HL-60 (cell line): ENCODE measurements around the gene OR10H2.

ENCODE experiments used
- DNase-seq, 2 experiments: peaks; one replicate each; pipeline ENCODE4 v3.0.0-alpha.2; 2010 to 2020; ENCODE audit warnings: low read depth in 1 of 2, low spot score in 1 of 2
- H3K27ac ChIP-seq: fragments of 250-450 bp; sonication (Bioruptor Pico); replicated peaks from 2 replicates; pipeline ENCODE4 v1.5.1; 2020; ENCODE audit warnings: mild to moderate bottlenecking, moderate library complexity
- H3K27me3 ChIP-seq: fragments of 250-450 bp; sonication (Bioruptor Pico); 2 replicates; pipeline ENCODE4 v1.5.1; 2021; ENCODE audit warnings: mild to moderate bottlenecking, moderate library complexity; ENCODE audit not compliant: insufficient read depth, poor library complexity, severe bottlenecking
- H3K4me3 ChIP-seq: replicated peaks from 2 replicates; pipeline ENCODE4 v1.5.1; 2011; ENCODE audit warnings: mild to moderate bottlenecking, control low read depth, low read length; ENCODE audit not compliant: insufficient read depth
- GABPA ChIP-seq: IDR thresholded peaks from 2 replicates; pipeline ENCODE4 v1.6.1; 2012; ENCODE audit warnings: low read depth
- POLR2AphosphoS5 ChIP-seq: IDR thresholded peaks from 2 replicates; pipeline ENCODE4 v1.6.1; 2012; ENCODE audit warnings: low read depth
- SPI1 ChIP-seq: IDR thresholded peaks from 2 replicates; pipeline ENCODE4 v1.6.1; 2012; ENCODE audit warnings: low read depth, mild to moderate bottlenecking, borderline replicate concordance
- TF ChIP-seq, protein P1 (sequence below): IDR thresholded peaks from one replicate; pipeline ENCODE4 v1.5.1; 2011; ENCODE audit warnings: low read length, control low read depth, inconsistent platforms; ENCODE audit not compliant: insufficient read depth
- TF ChIP-seq, protein P2 (sequence below): IDR thresholded peaks from 2 replicates; pipeline ENCODE4 v1.6.1; 2012; ENCODE audit warnings: low read depth; ENCODE audit not compliant: insufficient replicate concordance

OR10H2 gene

DNA sequence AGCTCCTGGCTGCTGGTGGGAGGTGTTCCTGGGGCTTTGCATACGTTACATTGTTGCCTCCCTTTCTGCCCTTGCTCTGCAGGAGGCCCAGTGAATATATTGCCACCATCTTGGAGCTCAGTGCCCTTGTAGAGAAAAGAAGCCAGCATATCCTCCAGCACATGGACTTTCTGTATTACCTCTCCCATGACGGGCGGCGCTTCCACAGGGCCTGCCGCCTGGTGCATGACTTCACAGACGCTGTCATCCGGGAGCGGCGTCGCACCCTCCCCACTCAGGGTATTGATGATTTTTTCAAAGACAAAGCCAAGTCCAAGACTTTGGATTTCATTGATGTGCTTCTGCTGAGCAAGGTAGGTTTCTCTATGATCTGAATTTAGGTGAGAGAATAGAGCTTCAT, 44.4 kb upstream of the OR10H2 start:
- H3K4me3 ChIP-seq: no peak overlapping the region
- H3K27ac ChIP-seq: no peak overlapping the region
- H3K27me3 ChIP-seq: no peaks in the 10 kb centered on the region
- TF ChIP-seq GABPA (no peak), SPI1 (no peak), POLR2AphosphoS5 (no peak)
- TF ChIP-seq, protein P1, sequence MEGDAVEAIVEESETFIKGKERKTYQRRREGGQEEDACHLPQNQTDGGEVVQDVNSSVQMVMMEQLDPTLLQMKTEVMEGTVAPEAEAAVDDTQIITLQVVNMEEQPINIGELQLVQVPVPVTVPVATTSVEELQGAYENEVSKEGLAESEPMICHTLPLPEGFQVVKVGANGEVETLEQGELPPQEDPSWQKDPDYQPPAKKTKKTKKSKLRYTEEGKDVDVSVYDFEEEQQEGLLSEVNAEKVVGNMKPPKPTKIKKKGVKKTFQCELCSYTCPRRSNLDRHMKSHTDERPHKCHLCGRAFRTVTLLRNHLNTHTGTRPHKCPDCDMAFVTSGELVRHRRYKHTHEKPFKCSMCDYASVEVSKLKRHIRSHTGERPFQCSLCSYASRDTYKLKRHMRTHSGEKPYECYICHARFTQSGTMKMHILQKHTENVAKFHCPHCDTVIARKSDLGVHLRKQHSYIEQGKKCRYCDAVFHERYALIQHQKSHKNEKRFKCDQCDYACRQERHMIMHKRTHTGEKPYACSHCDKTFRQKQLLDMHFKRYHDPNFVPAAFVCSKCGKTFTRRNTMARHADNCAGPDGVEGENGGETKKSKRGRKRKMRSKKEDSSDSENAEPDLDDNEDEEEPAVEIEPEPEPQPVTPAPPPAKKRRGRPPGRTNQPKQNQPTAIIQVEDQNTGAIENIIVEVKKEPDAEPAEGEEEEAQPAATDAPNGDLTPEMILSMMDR: no peak
- TF ChIP-seq, protein P2, sequence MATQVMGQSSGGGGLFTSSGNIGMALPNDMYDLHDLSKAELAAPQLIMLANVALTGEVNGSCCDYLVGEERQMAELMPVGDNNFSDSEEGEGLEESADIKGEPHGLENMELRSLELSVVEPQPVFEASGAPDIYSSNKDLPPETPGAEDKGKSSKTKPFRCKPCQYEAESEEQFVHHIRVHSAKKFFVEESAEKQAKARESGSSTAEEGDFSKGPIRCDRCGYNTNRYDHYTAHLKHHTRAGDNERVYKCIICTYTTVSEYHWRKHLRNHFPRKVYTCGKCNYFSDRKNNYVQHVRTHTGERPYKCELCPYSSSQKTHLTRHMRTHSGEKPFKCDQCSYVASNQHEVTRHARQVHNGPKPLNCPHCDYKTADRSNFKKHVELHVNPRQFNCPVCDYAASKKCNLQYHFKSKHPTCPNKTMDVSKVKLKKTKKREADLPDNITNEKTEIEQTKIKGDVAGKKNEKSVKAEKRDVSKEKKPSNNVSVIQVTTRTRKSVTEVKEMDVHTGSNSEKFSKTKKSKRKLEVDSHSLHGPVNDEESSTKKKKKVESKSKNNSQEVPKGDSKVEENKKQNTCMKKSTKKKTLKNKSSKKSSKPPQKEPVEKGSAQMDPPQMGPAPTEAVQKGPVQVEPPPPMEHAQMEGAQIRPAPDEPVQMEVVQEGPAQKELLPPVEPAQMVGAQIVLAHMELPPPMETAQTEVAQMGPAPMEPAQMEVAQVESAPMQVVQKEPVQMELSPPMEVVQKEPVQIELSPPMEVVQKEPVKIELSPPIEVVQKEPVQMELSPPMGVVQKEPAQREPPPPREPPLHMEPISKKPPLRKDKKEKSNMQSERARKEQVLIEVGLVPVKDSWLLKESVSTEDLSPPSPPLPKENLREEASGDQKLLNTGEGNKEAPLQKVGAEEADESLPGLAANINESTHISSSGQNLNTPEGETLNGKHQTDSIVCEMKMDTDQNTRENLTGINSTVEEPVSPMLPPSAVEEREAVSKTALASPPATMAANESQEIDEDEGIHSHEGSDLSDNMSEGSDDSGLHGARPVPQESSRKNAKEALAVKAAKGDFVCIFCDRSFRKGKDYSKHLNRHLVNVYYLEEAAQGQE: no peak
- DNase-seq: no peak

DNA sequence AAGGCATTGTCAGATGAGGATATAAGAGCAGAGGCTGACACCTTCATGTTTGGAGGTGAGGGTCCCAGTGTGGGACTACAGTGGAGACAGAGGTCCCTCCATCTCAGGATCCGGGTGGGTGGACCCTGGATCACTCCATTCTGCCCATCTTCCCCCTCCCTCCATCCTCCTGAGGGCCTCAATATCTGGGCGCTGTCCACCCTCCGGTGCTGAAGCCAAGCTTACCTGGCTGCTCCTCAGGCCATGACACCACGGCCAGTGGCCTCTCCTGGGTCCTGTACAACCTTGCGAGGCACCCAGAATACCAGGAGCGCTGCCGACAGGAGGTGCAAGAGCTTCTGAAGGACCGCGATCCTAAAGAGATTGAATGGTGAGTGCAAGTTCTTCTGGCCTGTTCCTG, 43.0 kb upstream of the OR10H2 start:
- no peaks in the 10 kb centered on the region for H3K27me3 ChIP-seq
- DNase-seq: no peak
- TF ChIP-seq, protein P2: peak; percentile 95
- TF ChIP-seq, protein P1: no peak

DNA sequence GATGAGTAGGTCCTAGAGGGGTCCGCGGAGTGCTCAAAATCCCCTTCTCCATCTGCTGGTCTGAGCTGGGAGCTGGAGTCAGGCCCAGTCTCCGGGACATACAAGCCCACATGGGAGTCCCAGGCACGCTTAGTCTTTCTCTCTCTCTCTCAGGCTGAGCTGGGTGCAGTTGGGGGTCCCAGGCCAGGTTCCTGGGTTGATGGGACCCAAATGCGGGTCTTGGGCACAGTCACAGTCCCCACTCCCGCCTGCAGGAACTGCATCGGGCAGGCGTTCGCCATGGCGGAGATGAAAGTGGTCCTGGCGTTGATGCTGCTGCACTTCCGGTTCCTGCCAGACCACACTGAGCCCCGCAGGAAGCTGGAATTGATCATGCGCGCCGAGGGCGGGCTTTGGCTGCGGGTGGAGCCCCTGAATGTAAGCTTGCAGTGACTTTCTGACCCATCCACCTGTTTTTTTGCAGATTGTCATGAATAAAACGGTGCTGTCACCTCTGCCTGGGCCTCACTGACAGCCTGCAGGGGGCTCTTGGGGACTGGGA, 31.1 kb upstream of the OR10H2 start:
- H3K4me3 ChIP-seq: no peak overlapping the region
- no peak overlapping the region for H3K27ac ChIP-seq
- TF ChIP-seq, protein P2: no peak
- TF ChIP-seq GABPA (no peak), SPI1 (no peak), POLR2AphosphoS5 (no peak)
- TF ChIP-seq, protein P1: no peak
- no peaks in the 10 kb centered on the region for H3K27me3 ChIP-seq
- DNase-seq: no peak

More for the DNA sequence above, 43.0 kb upstream of the OR10H2 start:
- Histone ChIP-seq H3K4me3 (no peak overlapping the region), H3K27ac (no peak overlapping the region)
